GM19023 (cell line): Measurements from ENCODE around the gene FAM13A.
"Not testable (repeated sequence)": the region's sequence is repeated elsewhere in the genome, so short reads cannot be mapped to it uniquely, and the experiment has no call there.

Source experiments
- ATAC-seq: cut with Tn5 transposase; IDR thresholded peaks from one replicate; pipeline ENCODE4 v1.9.1; 2021; ENCODE audit warnings: mild to moderate bottlenecking, moderate library complexity; ENCODE audit not compliant: unreplicated experiment

FAM13A gene

DNA sequence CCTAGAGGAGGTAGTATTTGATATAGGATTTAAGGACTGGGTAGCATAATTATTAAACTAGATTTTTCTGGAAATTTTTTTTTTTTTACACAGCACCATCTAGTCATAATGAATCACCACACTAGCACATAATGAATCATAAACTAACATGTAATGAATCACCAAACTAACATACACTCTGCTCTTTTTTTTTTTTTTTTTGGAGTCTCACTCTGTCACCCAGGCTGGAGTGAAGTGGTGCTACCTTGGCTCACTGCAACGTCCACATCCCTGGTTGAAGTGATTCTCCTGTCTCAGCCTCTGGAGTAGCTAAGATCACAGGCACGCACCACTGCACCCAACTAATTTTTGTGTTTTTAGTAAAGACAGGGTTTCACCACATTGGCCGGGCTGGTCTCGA, 92.5 kb downstream of the FAM13A start:
- no peak for ATAC-seq

DNA sequence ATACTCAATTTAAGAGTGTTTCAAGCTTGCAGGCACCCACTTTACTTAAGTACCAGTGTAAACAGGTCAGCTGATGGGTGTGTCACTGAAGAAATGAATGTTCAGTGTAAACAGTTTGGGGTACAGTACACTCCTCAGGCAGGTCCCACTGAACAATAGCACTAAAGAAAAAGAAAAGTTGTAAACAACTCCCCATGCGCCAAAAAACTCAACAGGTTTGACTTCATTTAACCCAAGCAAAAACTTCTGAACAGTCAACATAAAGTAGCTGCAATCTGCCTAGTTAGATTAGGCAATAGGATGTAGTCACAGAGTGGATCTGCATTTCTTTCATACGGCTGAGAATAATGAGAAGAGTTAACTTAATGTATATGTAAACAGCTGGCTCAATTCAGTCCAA, 93.2 kb downstream of the FAM13A start:
- ATAC-seq = no peak

DNA sequence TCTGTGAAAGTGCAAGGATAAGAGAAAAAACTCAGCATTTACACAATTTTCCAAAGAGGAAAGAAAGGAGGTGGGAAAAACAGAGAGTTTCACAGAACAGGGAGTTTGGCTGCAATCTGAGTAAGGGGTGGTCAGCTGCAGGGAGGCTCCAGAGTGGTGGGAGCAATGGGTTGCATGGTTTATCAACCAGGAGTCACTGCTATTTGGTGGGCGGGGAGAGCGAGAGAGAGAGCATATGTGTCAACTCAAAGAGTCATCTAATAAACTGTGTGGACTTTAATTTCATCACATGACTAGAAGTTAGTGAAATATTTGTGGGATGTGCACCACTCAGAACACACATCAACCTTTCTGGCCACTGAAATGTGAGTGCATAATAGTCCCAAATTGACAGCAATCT, 94.6 kb downstream of the FAM13A start:
- no peak for ATAC-seq

DNA sequence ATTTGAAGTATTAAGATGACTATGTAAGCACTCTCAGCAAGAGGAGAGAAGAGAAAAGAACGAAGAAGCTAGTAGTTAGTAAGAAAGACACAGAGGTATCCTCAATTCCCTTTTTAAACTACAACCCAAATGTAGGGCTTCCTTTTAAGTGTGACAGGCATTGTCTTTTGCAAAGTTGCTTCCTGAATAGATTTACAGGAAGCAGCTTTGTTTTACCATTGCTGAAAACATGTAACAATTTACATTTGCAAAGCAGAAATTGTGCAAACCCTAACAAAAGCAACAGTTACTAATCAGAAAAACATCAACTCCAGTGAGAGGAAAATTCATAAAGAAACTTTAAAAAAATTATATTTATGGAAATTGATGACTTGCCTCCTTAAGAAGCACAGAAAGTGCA, 96.4 kb downstream of the FAM13A start:
- ATAC-seq = no peak

DNA sequence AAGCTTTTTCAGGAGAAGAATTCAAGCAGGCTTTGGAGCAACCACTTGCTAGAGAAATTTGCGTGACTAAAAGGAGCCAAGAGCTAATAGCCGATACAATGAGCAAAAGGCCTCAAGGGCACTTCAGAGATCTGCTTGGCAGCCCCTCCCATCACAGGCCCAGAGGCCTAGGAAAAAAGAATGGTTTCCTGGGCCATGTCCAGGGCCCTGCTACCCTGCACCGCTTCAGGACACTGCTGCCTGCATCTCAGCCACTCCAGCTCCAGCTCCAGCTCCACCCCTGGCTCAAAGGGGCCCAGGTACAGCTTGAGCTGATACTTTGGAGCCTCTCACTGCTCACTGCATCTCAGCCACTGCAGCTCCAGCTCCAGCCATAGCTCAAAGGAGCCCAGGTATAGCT, 98.9 kb downstream of the FAM13A start:
- no peak for ATAC-seq

DNA sequence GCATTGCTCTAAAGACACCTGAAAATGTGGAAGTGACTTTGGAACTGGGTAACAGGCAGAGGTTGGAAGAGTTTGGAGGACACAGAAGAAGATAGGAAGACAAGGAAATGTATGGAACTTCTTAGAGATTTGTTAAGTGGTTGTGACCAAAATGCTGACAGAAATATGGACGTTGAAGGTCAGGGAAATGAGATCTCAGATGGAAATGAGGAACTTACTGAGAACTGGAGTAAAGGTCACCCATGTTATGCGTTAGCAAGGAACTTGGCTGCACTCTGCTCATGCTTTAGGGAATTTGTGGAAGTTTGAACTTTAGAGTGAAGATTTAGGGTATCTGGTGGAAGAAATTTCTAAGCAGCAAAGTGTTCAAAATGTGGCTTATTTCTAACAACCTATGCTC, 99.4 kb downstream of the FAM13A start:
- ATAC-seq = no peak

DNA sequence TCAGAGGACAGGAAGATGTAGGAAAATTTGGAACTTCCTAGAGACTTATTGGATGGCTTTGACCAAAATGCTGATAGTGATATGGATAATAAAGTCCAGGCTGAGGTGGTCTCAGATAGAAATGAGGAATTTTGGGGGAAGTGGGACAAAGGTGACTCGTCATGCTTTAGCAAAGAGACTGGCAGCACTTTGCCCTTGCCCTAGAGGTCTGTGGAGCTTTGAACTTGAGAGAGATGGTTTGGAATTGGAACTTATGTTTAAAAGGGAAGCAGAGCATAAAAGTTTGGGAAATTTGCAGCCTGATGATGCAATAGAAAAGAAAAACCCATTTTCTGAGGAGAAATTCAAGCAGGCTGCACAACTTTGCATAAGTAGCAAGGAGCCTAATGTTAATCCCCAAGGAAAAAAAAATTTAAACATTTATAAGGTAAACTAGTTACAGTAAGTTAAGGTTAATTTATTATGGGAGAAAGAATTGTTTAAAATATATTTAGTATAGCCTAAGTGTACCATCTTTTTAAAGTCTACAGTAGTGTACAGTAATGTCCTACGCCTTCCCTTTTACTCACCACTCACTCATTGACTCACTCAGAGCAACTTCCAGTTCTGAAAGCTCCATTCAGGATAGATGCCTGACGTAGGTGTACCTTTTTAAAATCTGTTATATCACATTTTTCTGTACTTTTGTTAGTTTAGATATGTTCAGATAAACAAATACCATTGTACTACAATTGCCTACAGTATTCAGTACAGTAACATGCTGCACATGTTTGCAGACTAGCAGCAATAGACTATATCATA, 101.2 kb downstream of the FAM13A start:
- ATAC-seq = no peak

DNA sequence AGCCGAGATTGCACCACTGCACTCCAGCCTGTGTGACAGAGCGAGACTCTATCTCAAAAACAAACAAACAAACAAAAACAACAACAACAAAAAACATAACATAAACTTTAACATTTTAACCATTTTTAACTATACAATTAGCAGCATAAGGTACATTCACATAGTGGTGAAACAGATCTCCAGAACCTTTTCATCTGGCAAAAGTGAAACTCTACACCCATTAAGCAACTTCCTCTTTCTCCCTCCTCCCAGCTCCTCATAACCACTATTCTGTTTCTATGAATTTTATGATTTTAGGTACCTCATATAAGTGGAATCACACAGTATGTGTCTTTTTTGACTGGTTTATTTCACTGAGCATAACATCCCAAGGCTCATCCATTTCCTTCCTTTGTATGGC, 103.6 kb downstream of the FAM13A start:
- ATAC-seq = no peak

DNA sequence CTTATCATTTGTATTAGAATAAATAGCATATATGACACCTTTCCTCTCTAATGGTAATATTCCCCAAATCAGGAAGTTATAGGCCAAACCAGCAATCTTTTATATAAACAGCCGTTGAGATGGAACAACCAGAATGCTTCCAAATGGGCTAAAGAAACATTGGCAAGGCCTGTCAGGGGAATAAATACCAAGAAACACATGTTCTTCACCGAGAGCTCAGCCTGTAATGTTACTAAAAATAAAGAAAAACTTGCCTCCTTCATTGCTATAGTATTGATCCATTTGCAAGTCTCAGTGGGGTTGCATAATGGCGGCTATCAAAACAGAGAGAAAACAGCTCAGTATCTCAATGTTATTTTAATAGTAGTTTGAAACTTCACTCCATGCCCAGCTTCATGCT, 104.9 kb downstream of the FAM13A start:
- no peak for ATAC-seq

DNA sequence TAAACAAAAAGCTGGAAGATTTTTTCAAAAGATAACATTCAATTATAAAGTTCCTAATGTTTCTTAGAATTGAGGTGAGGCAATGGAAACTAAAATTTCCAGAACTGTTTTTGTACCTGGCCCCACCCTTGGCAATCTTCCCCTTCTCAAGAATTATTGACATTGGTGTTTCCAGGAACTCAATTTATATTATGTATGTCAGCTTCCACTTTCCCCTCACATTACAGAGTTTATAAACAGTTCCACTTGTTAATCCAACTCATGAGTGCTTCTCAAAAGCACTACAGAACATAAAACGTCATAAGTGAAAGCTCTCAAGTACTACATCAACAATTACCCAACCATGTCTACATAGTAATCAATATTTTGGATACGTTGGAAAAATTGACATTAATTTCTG, 107.4 kb downstream of the FAM13A start:
- no peak for ATAC-seq

DNA sequence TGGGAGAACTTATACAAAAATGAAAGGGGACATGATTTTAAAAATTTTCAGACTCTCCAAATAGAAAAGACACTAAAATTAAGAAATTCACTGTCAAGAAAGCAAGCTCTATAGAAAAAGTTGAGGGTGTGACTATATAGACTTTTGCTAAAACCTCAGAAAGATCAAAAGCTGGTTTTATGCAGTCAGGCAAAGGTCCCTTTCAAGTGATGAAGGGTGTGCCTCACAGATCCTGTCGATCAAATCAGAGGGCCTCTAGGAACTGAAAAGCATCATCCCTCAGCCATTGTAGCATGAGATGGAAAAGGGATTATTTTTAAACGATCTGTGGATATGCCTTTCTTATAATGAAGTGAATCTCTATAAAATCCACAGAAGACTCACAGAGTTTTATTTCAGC, 116.5 kb downstream of the FAM13A start:
- no peak for ATAC-seq

DNA sequence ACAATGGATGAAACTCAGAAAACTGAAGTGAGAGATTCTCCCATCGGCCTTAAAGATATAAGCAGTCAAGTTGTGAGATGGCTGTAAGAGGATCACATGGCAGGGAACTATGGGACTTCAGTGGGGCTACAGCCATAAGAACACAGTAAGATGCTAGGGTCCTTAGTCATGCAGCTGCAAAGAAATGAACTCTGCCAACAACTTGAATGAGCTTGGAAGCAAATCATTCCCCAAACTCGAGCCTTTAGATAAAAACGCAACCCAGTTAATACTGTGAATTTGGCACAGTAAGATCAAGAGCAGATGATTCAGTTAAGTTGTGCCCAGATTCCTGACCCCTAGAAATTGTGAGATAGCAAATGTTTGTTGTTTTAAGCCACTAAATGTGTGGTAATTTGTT, 117.3 kb downstream of the FAM13A start:
- no peak for ATAC-seq

DNA sequence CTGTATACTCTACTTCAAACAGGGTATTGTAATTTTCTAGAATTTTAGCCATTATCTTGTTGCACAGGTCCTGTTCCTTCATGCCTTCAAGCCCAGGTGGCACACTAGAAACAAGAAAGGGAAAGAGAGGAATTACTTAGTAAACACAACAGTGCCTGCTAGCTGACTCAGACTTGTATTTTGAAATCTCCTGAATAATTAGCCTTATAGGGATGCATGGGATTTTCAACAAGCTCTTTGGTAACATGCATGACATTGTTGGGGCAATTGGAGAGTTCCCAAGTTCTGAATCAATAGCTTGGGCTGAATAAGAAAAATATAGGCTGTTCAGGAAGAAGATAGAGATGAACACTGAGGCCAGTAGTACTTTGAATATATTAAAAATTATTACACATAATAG, 118.8 kb downstream of the FAM13A start:
- ATAC-seq = no peak

DNA sequence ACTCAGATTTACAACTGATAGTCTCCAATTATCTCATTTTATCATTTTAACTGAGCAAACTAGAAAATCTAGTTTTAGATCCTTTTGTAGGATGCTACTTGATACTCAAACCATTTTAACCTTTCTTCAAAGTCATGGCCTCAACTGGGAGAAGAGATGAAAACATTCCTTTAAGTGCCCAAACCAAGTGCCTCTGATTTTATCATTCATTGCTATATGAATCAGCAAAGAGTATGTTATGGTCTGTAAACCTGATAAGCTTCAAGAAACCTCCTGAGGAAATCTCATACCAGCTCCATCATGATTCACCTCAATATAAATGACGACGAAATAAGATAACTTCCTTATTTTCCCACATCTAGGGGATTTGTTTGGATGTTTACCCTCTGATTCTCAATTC, 119.9 kb downstream of the FAM13A start:
- no peak for ATAC-seq

DNA sequence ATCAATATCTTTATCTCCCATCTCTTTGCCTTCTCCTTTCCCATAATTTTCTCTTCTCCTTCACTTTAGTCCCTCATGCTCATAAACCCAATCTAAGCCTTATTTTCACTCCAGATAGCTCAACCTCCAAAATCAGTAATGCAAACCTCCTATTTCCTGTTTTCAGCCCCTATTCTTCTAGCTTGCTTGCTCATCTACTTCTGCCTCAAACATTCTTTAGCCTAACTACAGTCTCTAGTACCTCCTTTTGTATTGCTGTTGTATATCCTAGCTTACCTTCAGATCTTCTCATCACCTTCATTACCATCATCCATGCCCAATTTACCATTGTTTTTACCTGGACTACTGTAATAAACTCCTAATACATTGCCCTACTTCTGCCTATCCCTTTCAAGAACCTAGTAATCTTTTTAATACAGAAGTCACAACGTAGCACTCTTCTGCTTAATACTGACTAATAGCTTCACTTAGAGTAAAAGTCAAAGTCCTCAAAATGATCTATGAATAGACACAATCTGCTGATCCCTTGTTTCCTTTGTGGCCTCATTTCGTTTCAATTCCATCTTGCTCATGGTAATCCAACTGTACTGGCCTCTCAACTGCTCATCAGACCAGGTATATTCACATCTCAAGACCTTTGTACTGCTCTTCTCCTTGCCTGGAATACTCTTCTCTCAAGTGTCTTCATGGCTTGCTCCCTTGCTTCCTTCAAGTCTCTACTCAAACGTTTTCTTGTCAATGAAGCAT, 123.4 kb downstream of the FAM13A start:
- ATAC-seq = no peak

DNA sequence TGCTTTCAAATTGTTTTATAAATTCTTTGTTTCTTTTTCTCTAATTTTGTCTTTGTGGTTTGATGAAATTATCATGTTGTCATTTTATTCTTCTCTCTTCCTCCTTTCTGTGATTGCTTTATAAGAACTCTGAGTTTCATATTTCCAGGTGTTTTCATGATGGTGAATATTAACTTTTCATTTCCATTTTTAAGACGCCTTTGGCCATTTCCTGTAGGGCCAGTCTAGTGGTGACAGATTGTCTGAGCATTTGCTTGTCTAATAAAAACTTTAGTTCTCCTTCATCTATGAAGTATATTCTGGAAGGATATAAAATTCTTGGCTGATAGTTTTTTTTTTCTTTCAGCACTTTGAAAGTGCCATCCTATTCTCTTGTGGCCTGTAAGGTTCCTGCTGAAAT, 128.1 kb downstream of the FAM13A start:
- ATAC-seq = no peak

DNA sequence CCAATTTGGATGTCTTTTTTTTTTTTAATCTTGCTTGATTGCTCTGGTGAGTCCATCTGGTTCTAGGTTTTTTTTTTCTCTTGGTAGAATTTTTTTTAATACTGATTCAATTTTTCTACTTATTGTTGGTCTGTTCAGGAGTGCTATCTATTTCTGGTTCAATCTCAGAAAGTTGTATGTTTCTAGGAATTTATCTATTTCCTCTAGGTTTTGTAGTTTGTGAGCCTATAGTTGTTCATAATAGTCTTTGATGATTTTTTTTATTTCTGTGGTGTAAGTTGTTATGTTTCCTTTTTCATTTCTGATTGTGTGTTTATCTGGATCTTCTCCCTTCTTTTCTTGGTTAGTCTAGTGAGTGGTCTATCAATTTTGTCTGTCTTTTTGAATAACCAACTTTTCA, 129.6 kb downstream of the FAM13A start:
- ATAC-seq = no peak

DNA sequence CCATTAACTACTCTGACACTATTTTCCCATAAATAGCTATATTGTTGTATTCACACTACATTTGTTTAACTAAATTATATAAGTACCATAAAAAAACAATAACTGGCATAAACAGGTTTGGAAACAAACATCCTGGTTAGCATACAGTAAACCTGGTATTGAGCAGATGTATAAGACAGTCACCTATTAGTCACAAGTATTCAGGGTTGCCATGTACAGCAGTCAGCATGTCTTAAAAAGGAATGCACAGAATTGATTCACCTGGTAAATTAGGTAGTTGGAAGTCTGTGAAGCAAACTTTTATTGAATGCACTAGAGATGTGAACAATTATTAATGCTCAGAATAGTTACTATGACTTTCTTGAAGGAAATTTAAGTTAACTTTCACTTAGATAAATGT, 137.9 kb downstream of the FAM13A start:
- ATAC-seq = no peak

DNA sequence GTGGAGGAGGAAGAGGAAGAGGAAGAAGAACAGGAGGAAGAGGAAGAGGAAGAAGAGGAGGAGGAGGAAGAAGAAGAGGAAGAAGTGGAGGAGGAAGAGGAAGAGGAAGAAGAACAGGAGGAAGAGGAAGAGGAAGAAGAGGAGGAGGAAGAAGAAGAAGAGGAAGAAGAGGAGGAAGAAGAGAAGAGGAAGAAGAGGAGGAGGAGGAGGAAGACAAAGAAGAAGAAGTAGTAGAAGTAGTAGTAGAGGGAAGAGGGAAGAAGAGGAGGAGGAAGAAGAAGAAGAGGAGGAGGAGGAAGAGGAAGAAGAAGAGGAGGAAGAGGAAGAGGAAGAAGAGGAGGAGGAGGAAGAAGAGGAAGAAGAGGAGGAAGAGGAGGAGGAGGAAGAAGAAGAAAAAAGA, 143.8 kb downstream of the FAM13A start:
- ATAC-seq = not testable (repeated sequence)

DNA sequence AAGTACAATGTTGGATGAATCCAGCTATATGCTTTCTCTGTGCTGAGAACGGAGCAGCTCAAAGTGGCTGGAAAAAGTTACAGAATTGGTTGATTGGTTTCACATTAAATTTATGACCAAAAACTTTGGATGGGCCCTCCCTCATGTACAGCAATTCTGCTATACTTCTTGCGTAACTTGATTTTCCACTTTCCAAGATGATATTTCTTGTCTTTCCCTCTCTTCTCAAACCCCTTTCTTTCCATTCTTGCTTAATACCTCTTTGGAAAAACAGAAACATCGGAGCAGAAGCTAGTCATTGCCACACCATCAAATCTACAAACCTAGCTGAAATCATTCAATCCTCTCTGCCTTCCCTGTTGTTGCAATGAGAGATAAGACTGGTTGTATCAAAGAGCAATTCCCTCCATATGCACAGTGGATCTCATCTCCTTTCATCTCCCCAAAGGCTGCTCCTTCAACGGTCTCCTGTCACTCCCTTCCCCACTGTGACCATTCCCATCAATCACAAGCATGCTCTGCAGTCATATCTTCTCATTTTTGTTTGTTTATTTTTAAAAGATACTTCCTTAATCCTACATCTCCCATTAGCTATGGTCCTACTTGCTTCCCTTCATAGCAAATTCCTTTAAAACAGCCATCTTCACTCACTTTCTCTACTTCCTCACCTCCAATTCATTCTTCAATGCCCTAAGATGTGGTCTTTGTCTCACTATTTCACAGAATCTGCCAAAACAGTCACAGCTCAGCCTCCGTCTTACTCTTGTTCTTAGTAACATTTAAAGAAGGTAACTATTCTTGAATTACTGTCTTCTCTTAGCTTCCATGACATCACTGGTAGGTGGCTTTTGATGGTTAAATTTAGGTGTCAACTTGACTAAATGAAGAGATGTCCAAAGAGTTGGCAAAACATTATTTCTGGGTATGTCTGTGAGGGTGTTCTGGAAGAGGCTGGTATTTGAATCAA, 145.5 kb downstream of the FAM13A start:
- ATAC-seq = no peak

DNA sequence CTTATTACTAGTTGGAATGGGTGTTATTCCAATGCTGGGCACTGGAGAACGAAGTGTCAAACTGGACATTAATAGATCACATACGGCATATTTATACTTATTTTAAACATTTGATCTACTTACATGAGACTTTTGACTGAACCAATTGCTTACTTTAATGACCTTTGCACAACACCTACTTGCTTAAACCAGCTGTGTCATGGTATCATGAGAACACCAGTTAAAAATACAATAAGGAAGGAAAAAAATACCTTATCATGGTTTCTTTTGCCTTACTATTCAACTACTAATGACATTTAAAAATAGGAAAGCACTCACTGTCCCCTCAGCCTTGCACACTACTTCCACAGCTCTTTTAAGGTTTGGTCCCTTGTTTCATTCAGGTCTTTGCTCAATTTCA, 146.9 kb downstream of the FAM13A start:
- no peak for ATAC-seq
